K562 (cell line): ENCODE measurements around the gene MYOM1. TPM values are rescaled to one million over a fixed set of nuclear protein-coding genes. Genes with fewer than 3 reads are reported as not detected.

Source experiments
- EWSR1 ChIP-seq: fragments of 450-650 bp; IDR thresholded peaks from 2 replicates; pipeline ENCODE4 v1.6.1; 2018; ENCODE audit warnings: borderline replicate concordance, mild to moderate bottlenecking, low read depth, moderate library complexity; ENCODE audit not compliant: partially characterized antibody
- HNRNPH1 ChIP-seq: fragments of 200-400 bp; formaldehyde crosslinking; optimal IDR thresholded peaks from 2 replicates; pipeline ENCODE3; 2017; ENCODE audit warnings: low read depth, mild to moderate bottlenecking, low read length, moderate library complexity
- MEF2D ChIP-seq: conservative IDR thresholded peaks from 2 replicates; pipeline ENCODE4 v1.6.1; 2016; ENCODE audit warnings: low read depth, missing genetic modification characterization, missing compliant biosample characterization
- PTTG1 ChIP-seq: fragments of 450-650 bp; IDR thresholded peaks from 2 replicates; pipeline ENCODE4 v1.6.1; 2016; ENCODE audit warnings: low read depth, mild to moderate bottlenecking, missing genetic modification characterization, missing compliant biosample characterization
- RHOXF2B ChIP-seq: fragments of 250-450 bp; sonication (Bioruptor Pico); conservative IDR thresholded peaks from 2 replicates; pipeline ENCODE4 v1.5.1; 2021
- TCF7L2 ChIP-seq: fragments of 150-350 bp; IDR thresholded peaks from 2 replicates; pipeline ENCODE4 v1.6.1; 2016; ENCODE audit warnings: low read depth, mild to moderate bottlenecking, low read length, moderate library complexity
- polyA plus RNA-seq, 8 experiments: library from polyadenylated mRNA; depleted of rRNA in 4 of 8; stranded (reverse) in 5 of 8; unstranded in 3 of 8; fragments of >200 nt; fragmentation: Nextera tagmentation in 2 of 8; fragmentation: Illumina TruSeq in 1 of 8; extraction: Ambion mirVana in 2 of 8; extraction: Trizol in 1 of 8; gene quantifications; 2 replicates each; pipeline versions ENCODE4 v1.2.1 to v1.2.3, GENCODE V29; 2011 to 2014; ENCODE audit warnings: inconsistent platforms in 1 of 8, missing spikeins in 1 of 8
- total RNA-seq, 7 experiments: library from RNA; depleted of rRNA in 6 of 7; stranded (reverse); fragments of >200 nt in 6 of 7; fragmentation: Illumina TruSeq in 2 of 7; extraction: Trizol in 2 of 7; gene quantifications; 2 replicates each; pipeline versions ENCODE4 v1.2.1 to v1.2.3, GENCODE V29; 2011 to 2021; ENCODE audit warnings: low replicate concordance in 1 of 7
- TF ChIP-seq, protein P1 (sequence below): fragments of 200-600 bp; sonication (generic); IDR thresholded peaks from one replicate; pipeline ENCODE4 v1.6.1; 2012; ENCODE audit warnings: mild to moderate bottlenecking, low read depth, low read length, inconsistent platforms
- TF ChIP-seq, protein P2 (sequence below): sonication (generic); IDR thresholded peaks from 2 replicates; pipeline ENCODE4 v1.6.1; 2016
- TF ChIP-seq, protein P3 (sequence below): fragments of 250-450 bp; sonication (Bioruptor Pico); IDR thresholded peaks from 2 replicates; pipeline ENCODE4 v1.5.0; 2021; ENCODE audit warnings: mild to moderate bottlenecking, moderate library complexity
- TF ChIP-seq, protein P4 (sequence below): fragments of 250-450 bp; sonication (Bioruptor Pico); IDR thresholded peaks from 2 replicates; pipeline ENCODE4 v1.8.0; 2021; ENCODE audit warnings: moderate library complexity, mild to moderate bottlenecking, inconsistent platforms

Gene MYOM1
- total and polyA plus RNA-seq, 9 of the 15 experiments (the other 6 are each of a cell fraction or from before 2014, with no cell fraction given) = 0.01 to 0.62 (median 0.25) TPM

DNA sequence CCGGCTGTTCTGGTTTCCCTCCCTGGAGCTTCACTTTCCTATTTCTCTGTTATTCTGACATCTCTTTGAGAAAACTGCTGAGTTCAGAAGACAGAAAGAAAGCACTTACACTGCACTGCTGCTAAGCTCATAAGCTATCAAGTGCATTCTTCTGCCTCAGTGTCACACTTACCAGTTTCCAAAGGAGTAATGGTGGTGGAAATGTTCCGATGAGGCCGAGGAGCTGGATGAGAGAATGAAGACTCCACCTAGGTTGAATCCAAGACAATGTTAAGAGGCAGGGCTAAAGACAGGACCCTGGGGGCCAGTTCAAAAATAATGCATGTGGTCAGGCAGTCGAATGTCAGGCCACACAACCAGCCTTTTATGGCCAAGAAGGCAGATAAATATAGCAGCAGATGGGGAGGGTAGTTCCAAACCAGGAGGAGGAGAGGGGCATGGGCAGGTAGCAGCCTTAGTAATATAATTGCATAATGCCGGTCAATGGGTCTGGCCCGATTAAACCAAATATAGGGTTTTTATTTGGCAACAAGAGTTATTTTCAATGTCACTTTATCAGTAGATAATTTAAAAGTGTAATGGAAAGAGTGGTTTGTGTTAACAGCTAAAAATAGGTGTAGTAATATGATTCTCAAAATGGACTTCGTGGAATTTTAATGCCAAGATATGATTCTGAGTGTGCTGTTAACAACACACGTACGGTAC, at the start of gene MYOM1 (continued):
- TF ChIP-seq, protein P1, sequence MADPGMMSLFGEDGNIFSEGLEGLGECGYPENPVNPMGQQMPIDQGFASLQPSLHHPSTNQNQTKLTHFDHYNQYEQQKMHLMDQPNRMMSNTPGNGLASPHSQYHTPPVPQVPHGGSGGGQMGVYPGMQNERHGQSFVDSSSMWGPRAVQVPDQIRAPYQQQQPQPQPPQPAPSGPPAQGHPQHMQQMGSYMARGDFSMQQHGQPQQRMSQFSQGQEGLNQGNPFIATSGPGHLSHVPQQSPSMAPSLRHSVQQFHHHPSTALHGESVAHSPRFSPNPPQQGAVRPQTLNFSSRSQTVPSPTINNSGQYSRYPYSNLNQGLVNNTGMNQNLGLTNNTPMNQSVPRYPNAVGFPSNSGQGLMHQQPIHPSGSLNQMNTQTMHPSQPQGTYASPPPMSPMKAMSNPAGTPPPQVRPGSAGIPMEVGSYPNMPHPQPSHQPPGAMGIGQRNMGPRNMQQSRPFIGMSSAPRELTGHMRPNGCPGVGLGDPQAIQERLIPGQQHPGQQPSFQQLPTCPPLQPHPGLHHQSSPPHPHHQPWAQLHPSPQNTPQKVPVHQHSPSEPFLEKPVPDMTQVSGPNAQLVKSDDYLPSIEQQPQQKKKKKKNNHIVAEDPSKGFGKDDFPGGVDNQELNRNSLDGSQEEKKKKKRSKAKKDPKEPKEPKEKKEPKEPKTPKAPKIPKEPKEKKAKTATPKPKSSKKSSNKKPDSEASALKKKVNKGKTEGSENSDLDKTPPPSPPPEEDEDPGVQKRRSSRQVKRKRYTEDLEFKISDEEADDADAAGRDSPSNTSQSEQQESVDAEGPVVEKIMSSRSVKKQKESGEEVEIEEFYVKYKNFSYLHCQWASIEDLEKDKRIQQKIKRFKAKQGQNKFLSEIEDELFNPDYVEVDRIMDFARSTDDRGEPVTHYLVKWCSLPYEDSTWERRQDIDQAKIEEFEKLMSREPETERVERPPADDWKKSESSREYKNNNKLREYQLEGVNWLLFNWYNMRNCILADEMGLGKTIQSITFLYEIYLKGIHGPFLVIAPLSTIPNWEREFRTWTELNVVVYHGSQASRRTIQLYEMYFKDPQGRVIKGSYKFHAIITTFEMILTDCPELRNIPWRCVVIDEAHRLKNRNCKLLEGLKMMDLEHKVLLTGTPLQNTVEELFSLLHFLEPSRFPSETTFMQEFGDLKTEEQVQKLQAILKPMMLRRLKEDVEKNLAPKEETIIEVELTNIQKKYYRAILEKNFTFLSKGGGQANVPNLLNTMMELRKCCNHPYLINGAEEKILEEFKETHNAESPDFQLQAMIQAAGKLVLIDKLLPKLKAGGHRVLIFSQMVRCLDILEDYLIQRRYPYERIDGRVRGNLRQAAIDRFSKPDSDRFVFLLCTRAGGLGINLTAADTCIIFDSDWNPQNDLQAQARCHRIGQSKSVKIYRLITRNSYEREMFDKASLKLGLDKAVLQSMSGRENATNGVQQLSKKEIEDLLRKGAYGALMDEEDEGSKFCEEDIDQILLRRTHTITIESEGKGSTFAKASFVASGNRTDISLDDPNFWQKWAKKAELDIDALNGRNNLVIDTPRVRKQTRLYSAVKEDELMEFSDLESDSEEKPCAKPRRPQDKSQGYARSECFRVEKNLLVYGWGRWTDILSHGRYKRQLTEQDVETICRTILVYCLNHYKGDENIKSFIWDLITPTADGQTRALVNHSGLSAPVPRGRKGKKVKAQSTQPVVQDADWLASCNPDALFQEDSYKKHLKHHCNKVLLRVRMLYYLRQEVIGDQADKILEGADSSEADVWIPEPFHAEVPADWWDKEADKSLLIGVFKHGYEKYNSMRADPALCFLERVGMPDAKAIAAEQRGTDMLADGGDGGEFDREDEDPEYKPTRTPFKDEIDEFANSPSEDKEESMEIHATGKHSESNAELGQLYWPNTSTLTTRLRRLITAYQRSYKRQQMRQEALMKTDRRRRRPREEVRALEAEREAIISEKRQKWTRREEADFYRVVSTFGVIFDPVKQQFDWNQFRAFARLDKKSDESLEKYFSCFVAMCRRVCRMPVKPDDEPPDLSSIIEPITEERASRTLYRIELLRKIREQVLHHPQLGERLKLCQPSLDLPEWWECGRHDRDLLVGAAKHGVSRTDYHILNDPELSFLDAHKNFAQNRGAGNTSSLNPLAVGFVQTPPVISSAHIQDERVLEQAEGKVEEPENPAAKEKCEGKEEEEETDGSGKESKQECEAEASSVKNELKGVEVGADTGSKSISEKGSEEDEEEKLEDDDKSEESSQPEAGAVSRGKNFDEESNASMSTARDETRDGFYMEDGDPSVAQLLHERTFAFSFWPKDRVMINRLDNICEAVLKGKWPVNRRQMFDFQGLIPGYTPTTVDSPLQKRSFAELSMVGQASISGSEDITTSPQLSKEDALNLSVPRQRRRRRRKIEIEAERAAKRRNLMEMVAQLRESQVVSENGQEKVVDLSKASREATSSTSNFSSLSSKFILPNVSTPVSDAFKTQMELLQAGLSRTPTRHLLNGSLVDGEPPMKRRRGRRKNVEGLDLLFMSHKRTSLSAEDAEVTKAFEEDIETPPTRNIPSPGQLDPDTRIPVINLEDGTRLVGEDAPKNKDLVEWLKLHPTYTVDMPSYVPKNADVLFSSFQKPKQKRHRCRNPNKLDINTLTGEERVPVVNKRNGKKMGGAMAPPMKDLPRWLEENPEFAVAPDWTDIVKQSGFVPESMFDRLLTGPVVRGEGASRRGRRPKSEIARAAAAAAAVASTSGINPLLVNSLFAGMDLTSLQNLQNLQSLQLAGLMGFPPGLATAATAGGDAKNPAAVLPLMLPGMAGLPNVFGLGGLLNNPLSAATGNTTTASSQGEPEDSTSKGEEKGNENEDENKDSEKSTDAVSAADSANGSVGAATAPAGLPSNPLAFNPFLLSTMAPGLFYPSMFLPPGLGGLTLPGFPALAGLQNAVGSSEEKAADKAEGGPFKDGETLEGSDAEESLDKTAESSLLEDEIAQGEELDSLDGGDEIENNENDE = no peak
- no peak for TF ChIP-seq TCF7L2
- TF ChIP-seq RHOXF2B (CRISPR knock-in tag) = no peak
- TF ChIP-seq, protein P2, sequence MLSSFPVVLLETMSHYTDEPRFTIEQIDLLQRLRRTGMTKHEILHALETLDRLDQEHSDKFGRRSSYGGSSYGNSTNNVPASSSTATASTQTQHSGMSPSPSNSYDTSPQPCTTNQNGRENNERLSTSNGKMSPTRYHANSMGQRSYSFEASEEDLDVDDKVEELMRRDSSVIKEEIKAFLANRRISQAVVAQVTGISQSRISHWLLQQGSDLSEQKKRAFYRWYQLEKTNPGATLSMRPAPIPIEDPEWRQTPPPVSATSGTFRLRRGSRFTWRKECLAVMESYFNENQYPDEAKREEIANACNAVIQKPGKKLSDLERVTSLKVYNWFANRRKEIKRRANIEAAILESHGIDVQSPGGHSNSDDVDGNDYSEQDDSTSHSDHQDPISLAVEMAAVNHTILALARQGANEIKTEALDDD = no peak
- TF ChIP-seq EWSR1 = no peak
- TF ChIP-seq, protein P3, sequence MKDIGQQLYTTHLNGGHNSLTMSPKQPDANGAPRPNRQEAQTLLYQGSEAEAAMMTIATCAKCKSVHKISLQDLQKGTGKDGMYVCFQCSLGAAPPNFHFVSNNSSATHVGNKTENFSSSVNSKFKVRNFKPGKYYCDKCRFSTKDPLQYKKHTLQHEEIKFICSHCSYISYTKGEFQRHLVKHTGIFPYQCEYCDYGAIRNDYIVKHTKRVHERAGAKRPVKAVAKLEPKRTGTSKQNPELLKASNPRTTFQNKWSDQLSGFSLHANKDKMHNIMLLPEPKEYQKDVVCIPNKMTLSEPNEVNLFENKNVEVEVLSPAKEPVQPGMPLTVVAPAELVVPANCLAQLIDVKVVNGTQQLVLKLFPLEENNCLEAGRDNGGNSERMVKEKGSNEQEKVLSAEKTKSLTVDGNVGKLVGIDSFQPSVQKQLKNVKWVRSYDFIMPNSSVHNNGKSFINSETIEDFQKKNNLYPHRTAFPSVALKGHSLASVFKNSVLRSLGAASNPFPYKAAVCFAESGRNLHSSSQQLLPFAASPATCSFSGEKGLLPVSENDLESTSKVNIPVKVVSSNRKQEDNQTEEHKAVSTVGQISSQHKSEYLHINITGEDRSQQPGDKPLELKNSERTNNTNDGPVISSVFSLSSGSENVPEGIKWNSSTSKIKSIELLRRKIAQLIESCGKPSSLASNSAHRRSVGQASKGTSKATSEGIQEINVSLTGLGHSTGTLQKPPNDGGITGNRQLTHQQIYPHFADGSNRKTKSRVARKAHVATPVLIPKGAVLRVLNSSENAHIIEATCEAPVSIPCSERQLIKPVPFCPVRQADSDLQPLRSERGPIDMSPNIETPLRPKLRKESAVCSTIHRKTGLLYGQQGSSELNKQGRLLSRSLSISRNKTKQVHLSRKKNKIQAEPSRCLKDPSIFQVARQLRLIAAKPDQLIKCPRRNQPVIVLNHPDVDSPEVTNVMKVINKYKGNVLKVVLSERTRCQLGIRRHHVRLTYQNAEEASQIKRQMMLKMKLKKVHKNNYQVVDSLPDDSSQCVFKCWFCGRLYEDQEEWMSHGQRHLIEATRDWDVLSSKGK (CRISPR knock-in tag) = no peak
- TF ChIP-seq HNRNPH1 = no peak
- peak; percentile 70 for TF ChIP-seq MEF2D
- TF ChIP-seq, protein P4, sequence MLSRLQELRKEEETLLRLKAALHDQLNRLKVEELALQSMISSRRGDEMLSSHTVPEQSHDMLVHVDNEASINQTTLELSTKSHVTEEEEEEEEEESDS = no peak
- no peak for TF ChIP-seq PTTG1
